Hepatocyte (in vitro differentiated cells): ENCODE data around the gene CEP70.
"Not testable (repeated sequence)": the region's sequence is repeated elsewhere in the genome, so short reads cannot be mapped to it uniquely, and the experiment has no call there.

ENCODE experiments used
- EZH2phosphoT487 ChIP-seq: fragments of 200-600 bp; sonication (generic); IDR thresholded peaks from one replicate; pipeline ENCODE4 v1.6.1; 2018; ENCODE audit warnings: antibody characterized with exemption, mild to moderate bottlenecking, low read depth, moderate library complexity; ENCODE audit not compliant: unreplicated experiment, severe bottlenecking
- TF ChIP-seq, protein P1 (sequence below): fragments of 200-600 bp; sonication (generic); IDR thresholded peaks from 2 replicates; pipeline ENCODE4 v1.5.1; 2016; ENCODE audit warnings: antibody characterized with exemption, mild to moderate bottlenecking; ENCODE audit not compliant: poor library complexity

- TF ChIP-seq, protein P1, sequence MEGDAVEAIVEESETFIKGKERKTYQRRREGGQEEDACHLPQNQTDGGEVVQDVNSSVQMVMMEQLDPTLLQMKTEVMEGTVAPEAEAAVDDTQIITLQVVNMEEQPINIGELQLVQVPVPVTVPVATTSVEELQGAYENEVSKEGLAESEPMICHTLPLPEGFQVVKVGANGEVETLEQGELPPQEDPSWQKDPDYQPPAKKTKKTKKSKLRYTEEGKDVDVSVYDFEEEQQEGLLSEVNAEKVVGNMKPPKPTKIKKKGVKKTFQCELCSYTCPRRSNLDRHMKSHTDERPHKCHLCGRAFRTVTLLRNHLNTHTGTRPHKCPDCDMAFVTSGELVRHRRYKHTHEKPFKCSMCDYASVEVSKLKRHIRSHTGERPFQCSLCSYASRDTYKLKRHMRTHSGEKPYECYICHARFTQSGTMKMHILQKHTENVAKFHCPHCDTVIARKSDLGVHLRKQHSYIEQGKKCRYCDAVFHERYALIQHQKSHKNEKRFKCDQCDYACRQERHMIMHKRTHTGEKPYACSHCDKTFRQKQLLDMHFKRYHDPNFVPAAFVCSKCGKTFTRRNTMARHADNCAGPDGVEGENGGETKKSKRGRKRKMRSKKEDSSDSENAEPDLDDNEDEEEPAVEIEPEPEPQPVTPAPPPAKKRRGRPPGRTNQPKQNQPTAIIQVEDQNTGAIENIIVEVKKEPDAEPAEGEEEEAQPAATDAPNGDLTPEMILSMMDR, result not testable (repeated sequence)
- TF ChIP-seq EZH2phosphoT487, result not testable (repeated sequence)
Observed at GRCh38 chr3:138569624-138570023, 24.4 kb downstream of the CEP70 start.
